GM23338 (cell line): ENCODE measurements around the gene CST3.

Experiments used
- EZH2 ChIP-seq: fragments of 200-600 bp; sonication (generic); IDR thresholded peaks from one replicate; pipeline ENCODE4 v1.8.0; 2017; ENCODE audit warnings: antibody characterized with exemption, mild to moderate bottlenecking, low read depth; ENCODE audit not compliant: unreplicated experiment
- EZH2phosphoT487 ChIP-seq: fragments of 200-600 bp; sonication (generic); IDR thresholded peaks from one replicate; pipeline ENCODE4 v1.8.1; 2018; ENCODE audit warnings: antibody characterized with exemption; ENCODE audit not compliant: unreplicated experiment
- JUNB ChIP-seq: IDR thresholded peaks from one replicate; pipeline ENCODE4 v1.6.1; 2016; ENCODE audit warnings: antibody characterized with exemption; ENCODE audit not compliant: unreplicated experiment
- NANOG ChIP-seq: IDR thresholded peaks from 2 replicates; pipeline ENCODE4 v1.6.1; 2016; ENCODE audit warnings: antibody characterized with exemption, borderline replicate concordance
- POLR2AphosphoS5 ChIP-seq: IDR thresholded peaks from 2 replicates; pipeline ENCODE4 v1.6.1; 2016; ENCODE audit warnings: antibody characterized with exemption, low read depth
- TF ChIP-seq, protein P1 (sequence below), 2 experiments: fragments of 200-600 bp in 1 of 2; sonication (generic) in 1 of 2; conservative IDR thresholded peaks; 2 replicates each; pipeline versions ENCODE4 v1.5.1 to v1.6.1; 2016 to 2017; ENCODE audit warnings: antibody characterized with exemption in 2 of 2, low read depth in 2 of 2, mild to moderate bottlenecking in 2 of 2, moderate library complexity in 1 of 2
- TF ChIP-seq, protein P2 (sequence below): IDR thresholded peaks from 2 replicates; pipeline ENCODE4 v1.6.1; 2016; ENCODE audit warnings: antibody characterized with exemption
- TF ChIP-seq, protein P3 (sequence below): IDR thresholded peaks from one replicate; pipeline ENCODE4 v1.6.1; 2018; ENCODE audit warnings: antibody characterized with exemption; ENCODE audit not compliant: unreplicated experiment

DNA sequence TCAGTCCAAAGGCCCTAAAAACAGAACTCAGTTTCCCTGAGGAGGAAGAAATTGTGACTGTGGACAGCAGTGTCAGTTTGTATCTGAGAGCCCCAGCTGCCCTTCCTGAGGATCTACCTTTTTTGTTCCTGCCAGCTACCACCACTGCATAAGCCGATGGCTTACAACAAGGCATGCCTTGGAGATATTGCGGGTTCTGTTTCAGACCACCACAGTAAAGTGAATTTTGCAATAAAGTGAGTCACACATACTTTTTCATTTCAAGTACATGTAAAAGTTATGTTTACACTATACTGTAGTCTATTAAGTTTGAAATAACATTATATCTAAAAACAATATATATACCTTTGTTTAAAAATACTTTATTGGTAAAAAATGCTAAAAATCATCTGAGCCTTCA lies 9.6 kb upstream of the CST3 start:
- TF ChIP-seq, protein P1, sequence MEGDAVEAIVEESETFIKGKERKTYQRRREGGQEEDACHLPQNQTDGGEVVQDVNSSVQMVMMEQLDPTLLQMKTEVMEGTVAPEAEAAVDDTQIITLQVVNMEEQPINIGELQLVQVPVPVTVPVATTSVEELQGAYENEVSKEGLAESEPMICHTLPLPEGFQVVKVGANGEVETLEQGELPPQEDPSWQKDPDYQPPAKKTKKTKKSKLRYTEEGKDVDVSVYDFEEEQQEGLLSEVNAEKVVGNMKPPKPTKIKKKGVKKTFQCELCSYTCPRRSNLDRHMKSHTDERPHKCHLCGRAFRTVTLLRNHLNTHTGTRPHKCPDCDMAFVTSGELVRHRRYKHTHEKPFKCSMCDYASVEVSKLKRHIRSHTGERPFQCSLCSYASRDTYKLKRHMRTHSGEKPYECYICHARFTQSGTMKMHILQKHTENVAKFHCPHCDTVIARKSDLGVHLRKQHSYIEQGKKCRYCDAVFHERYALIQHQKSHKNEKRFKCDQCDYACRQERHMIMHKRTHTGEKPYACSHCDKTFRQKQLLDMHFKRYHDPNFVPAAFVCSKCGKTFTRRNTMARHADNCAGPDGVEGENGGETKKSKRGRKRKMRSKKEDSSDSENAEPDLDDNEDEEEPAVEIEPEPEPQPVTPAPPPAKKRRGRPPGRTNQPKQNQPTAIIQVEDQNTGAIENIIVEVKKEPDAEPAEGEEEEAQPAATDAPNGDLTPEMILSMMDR (conservative IDR thresholded peaks at IDR 0.05; ENCODE audit: low read depth in 2 of 2), result no peak
- TF ChIP-seq EZH2 (no peak), POLR2AphosphoS5 (no peak), JUNB (no peak), EZH2phosphoT487 (no peak), NANOG (no peak)
- TF ChIP-seq, protein P2, sequence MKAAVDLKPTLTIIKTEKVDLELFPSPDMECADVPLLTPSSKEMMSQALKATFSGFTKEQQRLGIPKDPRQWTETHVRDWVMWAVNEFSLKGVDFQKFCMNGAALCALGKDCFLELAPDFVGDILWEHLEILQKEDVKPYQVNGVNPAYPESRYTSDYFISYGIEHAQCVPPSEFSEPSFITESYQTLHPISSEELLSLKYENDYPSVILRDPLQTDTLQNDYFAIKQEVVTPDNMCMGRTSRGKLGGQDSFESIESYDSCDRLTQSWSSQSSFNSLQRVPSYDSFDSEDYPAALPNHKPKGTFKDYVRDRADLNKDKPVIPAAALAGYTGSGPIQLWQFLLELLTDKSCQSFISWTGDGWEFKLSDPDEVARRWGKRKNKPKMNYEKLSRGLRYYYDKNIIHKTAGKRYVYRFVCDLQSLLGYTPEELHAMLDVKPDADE, result no peak
- TF ChIP-seq, protein P3, sequence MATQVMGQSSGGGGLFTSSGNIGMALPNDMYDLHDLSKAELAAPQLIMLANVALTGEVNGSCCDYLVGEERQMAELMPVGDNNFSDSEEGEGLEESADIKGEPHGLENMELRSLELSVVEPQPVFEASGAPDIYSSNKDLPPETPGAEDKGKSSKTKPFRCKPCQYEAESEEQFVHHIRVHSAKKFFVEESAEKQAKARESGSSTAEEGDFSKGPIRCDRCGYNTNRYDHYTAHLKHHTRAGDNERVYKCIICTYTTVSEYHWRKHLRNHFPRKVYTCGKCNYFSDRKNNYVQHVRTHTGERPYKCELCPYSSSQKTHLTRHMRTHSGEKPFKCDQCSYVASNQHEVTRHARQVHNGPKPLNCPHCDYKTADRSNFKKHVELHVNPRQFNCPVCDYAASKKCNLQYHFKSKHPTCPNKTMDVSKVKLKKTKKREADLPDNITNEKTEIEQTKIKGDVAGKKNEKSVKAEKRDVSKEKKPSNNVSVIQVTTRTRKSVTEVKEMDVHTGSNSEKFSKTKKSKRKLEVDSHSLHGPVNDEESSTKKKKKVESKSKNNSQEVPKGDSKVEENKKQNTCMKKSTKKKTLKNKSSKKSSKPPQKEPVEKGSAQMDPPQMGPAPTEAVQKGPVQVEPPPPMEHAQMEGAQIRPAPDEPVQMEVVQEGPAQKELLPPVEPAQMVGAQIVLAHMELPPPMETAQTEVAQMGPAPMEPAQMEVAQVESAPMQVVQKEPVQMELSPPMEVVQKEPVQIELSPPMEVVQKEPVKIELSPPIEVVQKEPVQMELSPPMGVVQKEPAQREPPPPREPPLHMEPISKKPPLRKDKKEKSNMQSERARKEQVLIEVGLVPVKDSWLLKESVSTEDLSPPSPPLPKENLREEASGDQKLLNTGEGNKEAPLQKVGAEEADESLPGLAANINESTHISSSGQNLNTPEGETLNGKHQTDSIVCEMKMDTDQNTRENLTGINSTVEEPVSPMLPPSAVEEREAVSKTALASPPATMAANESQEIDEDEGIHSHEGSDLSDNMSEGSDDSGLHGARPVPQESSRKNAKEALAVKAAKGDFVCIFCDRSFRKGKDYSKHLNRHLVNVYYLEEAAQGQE, result no peak
